GM19328 (cell line): Measurements from ENCODE around the gene IL17RC.
"Not testable (repeated sequence)": the region's sequence is repeated elsewhere in the genome, so short reads cannot be mapped to it uniquely, and the experiment has no call there.

Experiments used
- ATAC-seq: cut with Tn5 transposase; IDR thresholded peaks from one replicate; pipeline ENCODE4 v1.9.1; 2021; ENCODE audit warnings: mild to moderate bottlenecking, moderate library complexity; ENCODE audit not compliant: unreplicated experiment

Gene IL17RC

GRCh38 chr3:9893739-9894138 lies 23.2 kb upstream of the IL17RC start:
- ATAC-seq = no peak

GRCh38 chr3:9895715-9896114 lies 21.2 kb upstream of the IL17RC start:
- not testable (repeated sequence) for ATAC-seq

GRCh38 chr3:9896755-9897407 lies 20.0 kb upstream of the IL17RC start:
- ATAC-seq = not testable (repeated sequence)

- no peak for ATAC-seq
These were observed 19.2 kb upstream of the IL17RC start for GRCh38 chr3:9897408-9898372.

- ATAC-seq = no peak
These were observed 18.2 kb upstream of the IL17RC start for GRCh38 chr3:9898467-9899241.

GRCh38 chr3:9899289-9899791 lies 17.6 kb upstream of the IL17RC start:
- no peak for ATAC-seq

- not testable (repeated sequence) for ATAC-seq
These were observed 15.9 kb upstream of the IL17RC start for GRCh38 chr3:9900965-9901415.

- ATAC-seq = no peak
These were observed 14.9 kb upstream of the IL17RC start for GRCh38 chr3:9901967-9902366.

- ATAC-seq = no peak
These were observed 14.3 kb upstream of the IL17RC start, which contains the start of gene IL17RE for GRCh38 chr3:9902372-9903237. TSS of gene IL17RE (plus strand) at chr3:9902848. CDS start at chr3:9902933, 85 bp downstream.

- no peak for ATAC-seq
These were observed 13.7 kb upstream of the IL17RC start for GRCh38 chr3:9903238-9903624.

GRCh38 chr3:9903904-9904303 lies 13.0 kb upstream of the IL17RC start:
- ATAC-seq = no peak

GRCh38 chr3:9906480-9906879 lies 10.4 kb upstream of the IL17RC start:
- no peak for ATAC-seq

- ATAC-seq = no peak
These were observed 8.6 kb upstream of the IL17RC start for GRCh38 chr3:9908286-9908685.

- ATAC-seq = no peak
These were observed 7.5 kb upstream of the IL17RC start for GRCh38 chr3:9909221-9910013.

GRCh38 chr3:9911863-9912262 lies 5.0 kb upstream of the IL17RC start:
- no peak for ATAC-seq

- no peak for ATAC-seq
These were observed 4.5 kb upstream of the IL17RC start for GRCh38 chr3:9912294-9912935.

- ATAC-seq = no peak
These were observed 3.3 kb upstream of the IL17RC start for GRCh38 chr3:9913601-9914000.

- no peak for ATAC-seq
These were observed 2.9 kb upstream of the IL17RC start for GRCh38 chr3:9914011-9914410.
